OCI-M2 (cell line): Measurements from ENCODE around the gene PTPN11.
A peak's percentile ranks its signal among the peaks of the same experiment; 100 is the strongest.
"Not testable (repeated sequence)": the region's sequence is repeated elsewhere in the genome, so short reads cannot be mapped to it uniquely, and the experiment has no call there.

Source experiments
- DNase-seq: peaks from one replicate; lab custom pipeline; 2025; ENCODE audit not compliant: unreplicated experiment; lab: John Stamatoyannopoulos, UW

The PTPN11 gene

GRCh38 chr12:112418608-112419296 lies at the start of gene PTPN11:
PTPN11 (plus strand) TSS chr12:112418947; CDS start chr12:112419112, 165 bp downstream.
- no peak for DNase-seq

GRCh38 chr12:112370199-112370598 lies 48.5 kb upstream of the PTPN11 start:
- no peak for DNase-seq

- no peak for DNase-seq
These were observed 47.8 kb upstream of the PTPN11 start for GRCh38 chr12:112370868-112371510.

GRCh38 chr12:112374166-112374740 lies 44.5 kb upstream of the PTPN11 start:
- no peak for DNase-seq

GRCh38 chr12:112375105-112375504 lies 43.6 kb upstream of the PTPN11 start:
- DNase-seq, result no peak

- no peak for DNase-seq
These were observed 37.9 kb upstream of the PTPN11 start for GRCh38 chr12:112380663-112381405.

- DNase-seq, result no peak
These were observed 37.3 kb upstream of the PTPN11 start for GRCh38 chr12:112381406-112381882.

- peak; percentile 60 for DNase-seq
These were observed 36.6 kb upstream of the PTPN11 start, which contains the start of gene HECTD4 for GRCh38 chr12:112381883-112382796. HECTD4 (minus strand) TSS chr12:112382431; CDS start chr12:112382128, 303 bp downstream.

- no peak for DNase-seq
These were observed 35.9 kb upstream of the PTPN11 start for GRCh38 chr12:112382866-112383265.

- no peak for DNase-seq
These were observed 32.0 kb upstream of the PTPN11 start for GRCh38 chr12:112386726-112387125.

GRCh38 chr12:112389228-112389627 lies 29.5 kb upstream of the PTPN11 start:
- DNase-seq, result no peak

- not testable (repeated sequence) for DNase-seq
These were observed 28.7 kb upstream of the PTPN11 start for GRCh38 chr12:112389922-112390654.

GRCh38 chr12:112393328-112393727 lies 25.4 kb upstream of the PTPN11 start:
- DNase-seq, result no peak

GRCh38 chr12:112401054-112401453 lies 17.7 kb upstream of the PTPN11 start:
- no peak for DNase-seq

- DNase-seq, result no peak
These were observed 16.7 kb upstream of the PTPN11 start for GRCh38 chr12:112401903-112402498.

GRCh38 chr12:112406519-112407488 lies 11.9 kb upstream of the PTPN11 start:
- no peak for DNase-seq

GRCh38 chr12:112407683-112408082 lies 11.1 kb upstream of the PTPN11 start:
- not testable (repeated sequence) for DNase-seq

GRCh38 chr12:112408621-112409020 lies 10.1 kb upstream of the PTPN11 start:
- no peak for DNase-seq
